Measurements from ENCODE around the gene ANKFN1. TPM values are rescaled to one million over a fixed set of nuclear protein-coding genes. Genes with fewer than 3 reads are reported as not detected.

Gene ANKFN1
- total RNA-seq, 2 donors from 2014 or later = 3.0 to 7.3 TPM

GRCh38 chr17:56448371-56448770, 295.1 kb downstream of the ANKFN1 start:
- TF ChIP-seq POLR2AphosphoS5 (IDR thresholded peaks at IDR 0.05) = no peak
- TF ChIP-seq CTCF (IDR thresholded peaks at IDR 0.05) = no peak
- no peak for TF ChIP-seq POLR2A (IDR thresholded peaks at IDR 0.05)
- Histone ChIP-seq H3K36me3 (no peaks in the 10 kb centered on the region), H3K4me3 (no peak overlapping the region), H3K27ac (no peak overlapping the region), H3K4me1 (replicated peaks) (no peaks in the 10 kb centered on the region), H3K9me3 (no peaks in the 10 kb centered on the region), H3K27me3 (replicated peaks; ENCODE audit: insufficient read depth) (no peaks in the 10 kb centered on the region)
- WGBS = 81% methylated on average over 2 of the region's 2 CpGs
- no peak for DNase-seq (ENCODE audit: low spot score)
- intact Hi-C loops (cut with DNase I) = no loop called here

- no peaks in the 10 kb centered on the region for H3K27me3 ChIP-seq (replicated peaks; ENCODE audit: insufficient read depth)
- 72% methylated on average over 8 of the region's 8 CpGs for WGBS
- no peak for DNase-seq (ENCODE audit: low spot score)
- no peaks in the 10 kb centered on the region for H3K36me3 ChIP-seq
- intact Hi-C loops (cut with DNase I) = no loop called here
- H3K27ac ChIP-seq = no peak overlapping the region
- H3K4me3 ChIP-seq = no peak overlapping the region
- no peaks in the 10 kb centered on the region for H3K4me1 ChIP-seq (replicated peaks)
- TF ChIP-seq CTCF (IDR thresholded peaks at IDR 0.05) (no peak), POLR2A (IDR thresholded peaks at IDR 0.05) (no peak), POLR2AphosphoS5 (IDR thresholded peaks at IDR 0.05) (no peak)
- no peaks in the 10 kb centered on the region for H3K9me3 ChIP-seq
Observed at GRCh38 chr17:56449176-56449575, 295.9 kb downstream of the ANKFN1 start.

- WGBS = 81% methylated on average over 1 of the region's 1 CpG
Observed at GRCh38 chr17:56451629-56452028, 298.4 kb downstream of the ANKFN1 start.

GRCh38 chr17:56452461-56452860, 299.2 kb downstream of the ANKFN1 start:
- H3K36me3 ChIP-seq = no peaks in the 10 kb centered on the region
- H3K9me3 ChIP-seq = no peaks in the 10 kb centered on the region
- H3K4me3 ChIP-seq = no peak overlapping the region
- intact Hi-C loops (cut with DNase I) = no loop called here
- no peak for DNase-seq (ENCODE audit: low spot score)
- no peaks in the 10 kb centered on the region for H3K27me3 ChIP-seq (replicated peaks; ENCODE audit: insufficient read depth)
- H3K4me1 ChIP-seq (replicated peaks) = no peaks in the 10 kb centered on the region
- H3K27ac ChIP-seq = no peak overlapping the region
- 89% methylated on average over 1 of the region's 1 CpG for WGBS
- TF ChIP-seq POLR2AphosphoS5 (IDR thresholded peaks at IDR 0.05) = no peak
- no peak for TF ChIP-seq CTCF (IDR thresholded peaks at IDR 0.05)
- no peak for TF ChIP-seq POLR2A (IDR thresholded peaks at IDR 0.05)

More at GRCh38 chr17:56451629-56452028, 298.4 kb downstream of the ANKFN1 start:
- no peak overlapping the region for H3K4me3 ChIP-seq
- H3K27me3 ChIP-seq (replicated peaks; ENCODE audit: insufficient read depth) = no peaks in the 10 kb centered on the region
- intact Hi-C loops (cut with DNase I) = no loop called here
- H3K27ac ChIP-seq = no peak overlapping the region
- no peaks in the 10 kb centered on the region for H3K36me3 ChIP-seq
- TF ChIP-seq POLR2A (IDR thresholded peaks at IDR 0.05) = no peak
- TF ChIP-seq CTCF (IDR thresholded peaks at IDR 0.05) = no peak
- TF ChIP-seq POLR2AphosphoS5 (IDR thresholded peaks at IDR 0.05) = no peak
- no peaks in the 10 kb centered on the region for H3K9me3 ChIP-seq
- no peaks in the 10 kb centered on the region for H3K4me1 ChIP-seq (replicated peaks)
- DNase-seq (ENCODE audit: low spot score) = no peak

GRCh38 chr17:56457501-56457900, 304.2 kb downstream of the ANKFN1 start:
- Histone ChIP-seq H3K36me3 (no peaks in the 10 kb centered on the region), H3K27me3 (replicated peaks; ENCODE audit: insufficient read depth) (no peaks in the 10 kb centered on the region), H3K4me3 (no peak overlapping the region), H3K27ac (no peak overlapping the region), H3K9me3 (no peaks in the 10 kb centered on the region), H3K4me1 (replicated peaks) (no peaks in the 10 kb centered on the region)
- DNase-seq (ENCODE audit: low spot score) = no peak
- WGBS = 30% methylated on average over 5 of the region's 5 CpGs
- intact Hi-C loops (cut with DNase I) = no loop called here
- TF ChIP-seq POLR2AphosphoS5 (IDR thresholded peaks at IDR 0.05) (no peak), POLR2A (IDR thresholded peaks at IDR 0.05) (no peak), CTCF (IDR thresholded peaks at IDR 0.05) (no peak)
